ENCODE results near the gene IFT27.

DNA sequence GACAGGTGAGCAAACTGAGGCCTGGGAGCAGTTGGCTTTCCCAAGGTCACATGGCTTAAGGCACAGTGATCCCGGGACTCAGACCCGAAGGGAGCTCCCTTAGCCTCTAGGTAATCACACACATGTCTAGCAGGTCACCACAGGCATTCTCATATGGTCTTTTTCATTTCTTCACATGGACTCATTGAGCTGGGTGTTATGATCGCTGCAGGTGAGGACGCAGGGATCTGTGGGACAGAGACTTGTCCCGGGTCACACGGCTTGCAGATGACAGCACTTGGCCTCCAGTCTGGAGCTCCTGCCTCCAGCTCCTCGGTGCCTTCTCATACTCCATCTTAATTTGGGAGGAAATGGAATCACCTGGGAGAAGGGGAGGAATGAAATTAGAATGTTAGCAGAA, 48.8 kb downstream of the IFT27 start:
- TF ChIP-seq, protein P1, sequence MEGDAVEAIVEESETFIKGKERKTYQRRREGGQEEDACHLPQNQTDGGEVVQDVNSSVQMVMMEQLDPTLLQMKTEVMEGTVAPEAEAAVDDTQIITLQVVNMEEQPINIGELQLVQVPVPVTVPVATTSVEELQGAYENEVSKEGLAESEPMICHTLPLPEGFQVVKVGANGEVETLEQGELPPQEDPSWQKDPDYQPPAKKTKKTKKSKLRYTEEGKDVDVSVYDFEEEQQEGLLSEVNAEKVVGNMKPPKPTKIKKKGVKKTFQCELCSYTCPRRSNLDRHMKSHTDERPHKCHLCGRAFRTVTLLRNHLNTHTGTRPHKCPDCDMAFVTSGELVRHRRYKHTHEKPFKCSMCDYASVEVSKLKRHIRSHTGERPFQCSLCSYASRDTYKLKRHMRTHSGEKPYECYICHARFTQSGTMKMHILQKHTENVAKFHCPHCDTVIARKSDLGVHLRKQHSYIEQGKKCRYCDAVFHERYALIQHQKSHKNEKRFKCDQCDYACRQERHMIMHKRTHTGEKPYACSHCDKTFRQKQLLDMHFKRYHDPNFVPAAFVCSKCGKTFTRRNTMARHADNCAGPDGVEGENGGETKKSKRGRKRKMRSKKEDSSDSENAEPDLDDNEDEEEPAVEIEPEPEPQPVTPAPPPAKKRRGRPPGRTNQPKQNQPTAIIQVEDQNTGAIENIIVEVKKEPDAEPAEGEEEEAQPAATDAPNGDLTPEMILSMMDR (IDR thresholded peaks at IDR 0.05 in 2 of 3, conservative IDR thresholded peaks at IDR 0.05 in 1 of 3; ENCODE audit: borderline replicate concordance in 1 of 3, insufficient read depth in 1 of 3, low read depth in 2 of 3, low read length in 2 of 3) = no peak
- TF ChIP-seq FOSL1 (IDR thresholded peaks at IDR 0.05; ENCODE audit: low read depth) (no peak), POLR2AphosphoS5 (IDR thresholded peaks at IDR 0.05; ENCODE audit: low read depth, low read length) (no peak), POLR2A (IDR thresholded peaks at IDR 0.05; ENCODE audit: borderline replicate concordance, extremely low read depth, insufficient read depth, insufficient read length) (no peak), CEBPB (IDR thresholded peaks at IDR 0.05; ENCODE audit: low read depth) (no peak), JUND (IDR thresholded peaks at IDR 0.05) (no peak), RAD21 (IDR thresholded peaks at IDR 0.05; ENCODE audit: low read depth) (no peak), EZH2 (IDR thresholded peaks at IDR 0.05) (no peak)
- TF ChIP-seq, protein P2, sequence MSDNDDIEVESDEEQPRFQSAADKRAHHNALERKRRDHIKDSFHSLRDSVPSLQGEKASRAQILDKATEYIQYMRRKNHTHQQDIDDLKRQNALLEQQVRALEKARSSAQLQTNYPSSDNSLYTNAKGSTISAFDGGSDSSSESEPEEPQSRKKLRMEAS (IDR thresholded peaks at IDR 0.05) = no peak

Measured in HCT116 (cell line).